Activated T-cell treated with anti-CD3 and anti-CD28 coated beads, Interleukin-2, amount 50 U/mL, for 4 hours (primary cell): ENCODE results near the gene CHMP5. TPM values are rescaled to one million over a fixed set of nuclear protein-coding genes. Genes with fewer than 3 reads are reported as not detected.
A peak's percentile ranks its signal among the peaks of the same experiment; 100 is the strongest.

Experiments
- ATAC-seq, 2 donors: fragments of 200-7000 bp; cut with Tn5 transposase; one replicate each; pipeline ENCODE4 v1.10.0; 2021
- DNase-seq: peaks from one replicate; pipeline ENCODE4 v3.0.0-alpha.2; 2020
- H3K27me3 Mint-ChIP-seq: one replicate; pipeline ENCODE4 v1.8.0; 2021; ENCODE audit warnings: low read depth, mixed read lengths
- H3K36me3 Mint-ChIP-seq: one replicate; pipeline ENCODE4 v1.8.0; 2022; ENCODE audit warnings: mixed read lengths; ENCODE audit not compliant: insufficient read depth
- H3K4me1 Mint-ChIP-seq: one replicate; pipeline ENCODE4 v1.8.0; 2021; ENCODE audit warnings: low read depth, mixed read lengths
- H3K4me3 Mint-ChIP-seq: one replicate; pipeline ENCODE4 v1.8.0; 2021; ENCODE audit warnings: mild to moderate bottlenecking, moderate library complexity, mixed read lengths
- H3K9me3 Mint-ChIP-seq: one replicate; pipeline ENCODE4 v1.8.0; 2021; ENCODE audit warnings: mixed read lengths
- total RNA-seq, 3 donors: library from RNA; stranded (reverse); gene quantifications; one replicate each; pipeline ENCODE4 v1.2.1, GENCODE V29; 2021

The CHMP5 gene
- total RNA-seq, 3 donors from 2014 or later = 45.0 to 59.5 (median 46.8) TPM

GRCh38 chr9:33233626-33234342 lies 31.1 kb upstream of the CHMP5 start:
- Mint-ChIP-seq H3K4me3 (no peak overlapping the region), H3K27me3 (peaks cover 5% of the 10 kb centered on the region), H3K4me1 (no peaks in the 10 kb centered on the region), H3K9me3 (no peaks in the 10 kb centered on the region), H3K36me3 (no peaks in the 10 kb centered on the region)
- ATAC-seq (peak; percentile 47 to 55), DNase-seq (no peak)

GRCh38 chr9:33234511-33235467 lies 30.1 kb upstream of the CHMP5 start:
- ATAC-seq (no peak), DNase-seq (no peak)
- H3K36me3 Mint-ChIP-seq = no peaks in the 10 kb centered on the region
- H3K4me3 Mint-ChIP-seq = no peak overlapping the region
- H3K4me1 Mint-ChIP-seq = peaks cover under 1% of the 10 kb centered on the region
- H3K27me3 Mint-ChIP-seq = peaks cover 5% of the 10 kb centered on the region
- no peaks in the 10 kb centered on the region for H3K9me3 Mint-ChIP-seq

- Mint-ChIP-seq H3K9me3 (no peaks in the 10 kb centered on the region), H3K36me3 (no peaks in the 10 kb centered on the region), H3K27me3 (peaks cover 5% of the 10 kb centered on the region), H3K4me1 (peaks cover 1% of the 10 kb centered on the region), H3K4me3 (no peak overlapping the region)
- DNase-seq = no peak
- ATAC-seq = no peak
These were observed 28.3 kb upstream of the CHMP5 start for GRCh38 chr9:33236571-33236970.

- no peaks in the 10 kb centered on the region for H3K36me3 Mint-ChIP-seq
- no peak within 1 kb of the TSS for H3K4me3 Mint-ChIP-seq
- peaks cover 1% of the 10 kb centered on the region for H3K4me1 Mint-ChIP-seq
- no peaks in the 10 kb centered on the region for H3K9me3 Mint-ChIP-seq
- no peak for DNase-seq
- ATAC-seq = peak in 1 of 2 donors; percentile 18
- peaks cover 5% of the 10 kb centered on the region for H3K27me3 Mint-ChIP-seq
These were observed 24.9 kb upstream of the CHMP5 start, which contains the start of gene SPINK4 for GRCh38 chr9:33239921-33240320. TSS of gene SPINK4 (plus strand) at chr9:33240167. CDS start at chr9:33240209, 42 bp downstream.

- Mint-ChIP-seq H3K27me3 (no peaks in the 10 kb centered on the region), H3K36me3 (no peaks in the 10 kb centered on the region), H3K4me1 (peaks cover 1% of the 10 kb centered on the region), H3K4me3 (no peak overlapping the region), H3K9me3 (no peaks in the 10 kb centered on the region)
- ATAC-seq = no peak
- no peak for DNase-seq
These were observed 23.6 kb upstream of the CHMP5 start for GRCh38 chr9:33241298-33241697.

- H3K4me1 Mint-ChIP-seq = peaks cover 1% of the 10 kb centered on the region
- peaks cover 8% of the 10 kb centered on the region for H3K36me3 Mint-ChIP-seq
- DNase-seq = no peak
- H3K4me3 Mint-ChIP-seq = no peak overlapping the region
- no peak for ATAC-seq
- H3K9me3 Mint-ChIP-seq = no peaks in the 10 kb centered on the region
- H3K27me3 Mint-ChIP-seq = no peaks in the 10 kb centered on the region
These were observed 22.2 kb upstream of the CHMP5 start for GRCh38 chr9:33242609-33243134.

- ATAC-seq = no peak
- Mint-ChIP-seq H3K4me1 (peaks cover 1% of the 10 kb centered on the region), H3K4me3 (no peak overlapping the region)
These were observed 20.6 kb upstream of the CHMP5 start for GRCh38 chr9:33244137-33244784.

GRCh38 chr9:33245341-33245740 lies 19.5 kb upstream of the CHMP5 start:
- Mint-ChIP-seq H3K36me3 (peaks cover 16% of the 10 kb centered on the region), H3K9me3 (no peaks in the 10 kb centered on the region), H3K27me3 (no peaks in the 10 kb centered on the region), H3K4me3 (no peak overlapping the region), H3K4me1 (no peaks in the 10 kb centered on the region)
- no peak for ATAC-seq
- no peak for DNase-seq

More at GRCh38 chr9:33244137-33244784, 20.6 kb upstream of the CHMP5 start:
- H3K9me3 Mint-ChIP-seq = no peaks in the 10 kb centered on the region
- DNase-seq = no peak
- no peaks in the 10 kb centered on the region for H3K27me3 Mint-ChIP-seq
- peaks cover 16% of the 10 kb centered on the region for H3K36me3 Mint-ChIP-seq

- Mint-ChIP-seq H3K36me3 (peaks cover 19% of the 10 kb centered on the region), H3K4me1 (no peaks in the 10 kb centered on the region), H3K4me3 (no peak overlapping the region), H3K27me3 (no peaks in the 10 kb centered on the region), H3K9me3 (no peaks in the 10 kb centered on the region)
- no peak for DNase-seq
- no peak for ATAC-seq
These were observed 18.5 kb upstream of the CHMP5 start for GRCh38 chr9:33246269-33246860.

- Mint-ChIP-seq H3K27me3 (no peaks in the 10 kb centered on the region), H3K9me3 (no peaks in the 10 kb centered on the region), H3K36me3 (peaks cover 28% of the 10 kb centered on the region), H3K4me3 (no peak overlapping the region), H3K4me1 (no peaks in the 10 kb centered on the region)
- DNase-seq (no peak), ATAC-seq (no peak)
These were observed 16.2 kb upstream of the CHMP5 start for GRCh38 chr9:33248606-33249005.

- DNase-seq (no peak), ATAC-seq (no peak)
- Mint-ChIP-seq H3K4me3 (no peak overlapping the region), H3K27me3 (no peaks in the 10 kb centered on the region), H3K36me3 (peaks cover 29% of the 10 kb centered on the region), H3K4me1 (no peaks in the 10 kb centered on the region), H3K9me3 (no peaks in the 10 kb centered on the region)
These were observed 15.7 kb upstream of the CHMP5 start for GRCh38 chr9:33249087-33249658.

- H3K36me3 Mint-ChIP-seq = peaks cover 37% of the 10 kb centered on the region
- no peaks in the 10 kb centered on the region for H3K27me3 Mint-ChIP-seq
- DNase-seq (no peak), ATAC-seq (no peak)
- H3K4me3 Mint-ChIP-seq = no peak overlapping the region
- no peaks in the 10 kb centered on the region for H3K4me1 Mint-ChIP-seq
- H3K9me3 Mint-ChIP-seq = no peaks in the 10 kb centered on the region
These were observed 14.9 kb upstream of the CHMP5 start for GRCh38 chr9:33249983-33250382.

GRCh38 chr9:33250458-33250995 lies 14.3 kb upstream of the CHMP5 start:
- Mint-ChIP-seq H3K27me3 (no peaks in the 10 kb centered on the region), H3K9me3 (no peaks in the 10 kb centered on the region), H3K36me3 (peaks cover 41% of the 10 kb centered on the region), H3K4me3 (no peak overlapping the region), H3K4me1 (no peaks in the 10 kb centered on the region)
- ATAC-seq = no peak
- no peak for DNase-seq
